HG02759 (cell line): ENCODE results near the gene NCOR2.
A peak's percentile ranks its signal among the peaks of the same experiment; 100 is the strongest.

Source experiments
- ATAC-seq: cut with Tn5 transposase; IDR thresholded peaks from one replicate; pipeline ENCODE4 v1.9.1; 2021; ENCODE audit warnings: mild to moderate bottlenecking, moderate library complexity; ENCODE audit not compliant: unreplicated experiment

Gene NCOR2

DNA sequence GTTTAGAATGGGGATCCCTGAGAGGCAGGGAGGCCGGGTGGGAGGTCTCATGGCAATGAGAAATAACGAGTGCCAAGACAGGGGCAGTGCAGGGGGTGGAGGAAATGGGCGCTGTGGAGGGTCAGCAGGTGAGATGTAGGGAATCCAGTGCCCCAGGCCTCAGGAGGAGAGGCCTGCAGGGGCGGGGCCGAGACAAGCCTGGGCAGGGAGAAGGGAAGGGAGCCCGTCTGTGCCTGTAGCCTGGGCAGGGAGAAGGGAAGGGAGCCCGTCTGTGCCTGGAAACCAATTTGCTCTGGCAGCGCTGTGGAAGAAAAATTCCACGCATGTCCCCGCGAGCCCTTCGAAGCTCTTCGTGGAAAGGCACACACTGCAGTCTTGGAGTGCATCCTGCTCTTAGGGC lies 10.6 kb upstream of the NCOR2 start:
- no peak for ATAC-seq

DNA sequence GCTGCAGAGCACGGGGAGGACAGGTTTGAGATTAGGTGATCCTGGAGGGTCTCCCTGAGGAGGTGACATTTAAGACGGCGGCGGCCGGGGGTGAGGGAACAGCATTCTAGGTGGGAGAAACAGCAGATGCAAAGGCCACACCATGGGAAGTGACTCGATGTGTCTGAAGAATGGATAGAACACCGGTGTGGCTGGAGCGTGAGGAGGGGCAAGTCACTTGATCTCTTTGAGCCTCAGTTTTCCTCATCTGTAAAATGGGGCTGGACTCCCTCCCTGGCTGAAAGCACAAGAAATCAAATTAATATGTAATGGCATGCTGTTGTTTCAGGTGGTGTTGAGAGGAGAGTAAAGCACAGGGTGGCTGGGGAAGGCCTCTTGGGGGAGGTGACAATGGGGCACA lies 10.0 kb upstream of the NCOR2 start:
- no peak for ATAC-seq

DNA sequence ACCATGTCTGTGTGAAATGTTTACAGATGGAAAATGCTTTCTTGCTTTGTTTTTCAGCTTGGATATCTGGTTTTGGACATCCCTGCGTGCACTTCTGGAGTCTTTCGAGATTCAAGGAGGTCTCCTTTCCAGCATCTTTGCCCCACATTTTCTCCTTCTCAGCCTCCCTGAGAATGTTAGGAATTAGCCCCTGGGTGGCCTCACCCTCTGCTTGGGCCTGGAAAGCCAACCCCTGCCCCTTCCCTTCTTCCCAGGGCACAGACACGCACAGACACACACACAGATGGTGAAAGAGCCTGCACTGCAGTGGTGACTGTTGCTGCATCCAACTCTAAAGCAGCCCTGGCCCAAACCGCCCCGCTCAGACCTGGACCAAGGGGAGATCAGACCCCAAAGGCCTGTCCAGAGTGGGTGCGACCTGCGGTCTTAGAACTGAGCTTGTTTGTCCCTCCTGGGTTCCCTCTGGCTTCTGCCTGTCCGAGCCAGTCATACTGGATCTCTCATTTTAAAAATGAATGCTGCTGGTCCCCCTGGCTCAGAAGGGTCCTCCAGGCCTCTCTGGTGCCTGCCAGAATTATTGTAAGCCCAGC lies 8.7 kb upstream of the NCOR2 start:
- no peak for ATAC-seq

DNA sequence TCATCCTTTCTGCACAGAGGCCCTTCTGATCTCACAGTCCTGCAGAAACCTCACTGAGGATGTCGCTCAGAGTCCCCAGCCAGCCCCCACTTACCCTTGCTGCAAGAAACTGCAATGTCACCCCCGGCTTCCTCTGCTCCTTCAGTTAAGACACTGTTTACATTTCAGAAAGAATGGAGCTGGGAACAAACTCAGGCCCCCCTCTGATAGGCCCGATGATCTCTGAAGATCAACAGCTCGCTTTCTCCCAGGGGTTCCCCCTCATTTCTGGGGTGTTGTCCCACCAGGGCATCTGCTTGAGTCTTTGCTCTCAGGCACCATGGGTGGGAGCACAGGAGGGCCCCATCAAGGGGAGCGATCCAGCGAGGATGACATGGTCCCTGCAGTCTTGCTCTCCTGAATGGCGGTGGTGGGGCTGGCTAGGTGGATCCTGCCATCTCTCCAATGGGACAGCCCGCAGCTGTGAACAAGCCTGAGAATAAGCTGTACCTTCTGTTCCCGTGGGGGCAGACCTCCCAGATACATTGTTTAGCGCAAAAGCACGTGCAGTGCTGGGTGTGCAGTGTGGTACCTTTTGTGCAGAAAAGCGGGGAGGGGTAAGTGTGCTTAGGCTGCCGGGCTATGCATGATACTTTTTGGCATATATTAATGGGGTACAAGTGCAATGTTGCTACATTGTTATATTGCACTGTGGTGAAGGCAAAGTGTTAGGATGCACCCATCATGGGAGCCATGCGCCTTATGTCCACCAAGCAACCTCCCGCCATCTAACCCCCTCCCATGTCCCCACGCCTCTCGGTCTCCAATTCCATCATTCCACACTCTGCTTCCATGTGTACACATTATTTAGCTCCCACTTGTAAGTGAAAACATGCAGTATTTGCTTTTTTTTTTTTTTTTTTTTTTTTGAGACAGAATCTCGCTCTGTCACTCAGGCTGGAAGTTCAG lies 6.7 kb upstream of the NCOR2 start:
- ATAC-seq: no peak

DNA sequence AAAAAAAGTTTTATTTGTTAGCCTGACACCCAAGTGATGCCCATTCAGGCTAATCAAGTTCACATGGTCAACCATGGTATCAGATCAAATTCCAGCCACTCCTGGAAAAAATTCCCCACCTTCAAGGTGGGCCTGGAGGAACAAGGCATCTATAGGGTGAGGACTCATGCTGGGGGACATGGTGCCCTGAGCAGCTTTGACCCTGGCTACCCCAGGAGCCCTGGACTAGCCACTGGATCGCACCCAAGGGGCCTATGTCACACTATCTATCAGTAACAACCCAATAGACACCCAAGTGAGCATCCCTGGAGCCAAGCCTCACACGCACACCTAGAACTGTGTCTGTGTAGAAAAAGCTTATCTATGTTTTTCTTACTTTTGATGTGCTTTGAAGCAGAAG lies 4.1 kb upstream of the NCOR2 start:
- no peak for ATAC-seq

DNA sequence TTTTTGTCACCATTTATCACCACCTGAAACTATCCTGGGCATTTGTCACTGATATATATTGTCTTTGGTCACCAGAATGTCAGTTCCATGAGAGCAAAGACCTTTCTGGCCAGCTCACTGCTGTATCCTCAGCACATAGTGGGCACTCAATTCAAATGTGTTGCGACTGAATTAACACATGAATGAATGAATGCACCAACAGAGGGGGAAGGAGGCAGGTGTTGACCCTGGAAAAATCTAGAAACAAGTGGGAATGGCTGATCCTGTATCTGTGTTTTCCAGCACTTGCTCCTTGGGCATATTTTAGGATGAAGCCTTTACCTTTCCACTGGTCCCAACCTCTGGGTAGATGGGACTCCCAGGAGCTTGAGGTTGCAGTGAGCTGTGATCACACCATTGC lies 3.4 kb upstream of the NCOR2 start:
- ATAC-seq: no peak

DNA sequence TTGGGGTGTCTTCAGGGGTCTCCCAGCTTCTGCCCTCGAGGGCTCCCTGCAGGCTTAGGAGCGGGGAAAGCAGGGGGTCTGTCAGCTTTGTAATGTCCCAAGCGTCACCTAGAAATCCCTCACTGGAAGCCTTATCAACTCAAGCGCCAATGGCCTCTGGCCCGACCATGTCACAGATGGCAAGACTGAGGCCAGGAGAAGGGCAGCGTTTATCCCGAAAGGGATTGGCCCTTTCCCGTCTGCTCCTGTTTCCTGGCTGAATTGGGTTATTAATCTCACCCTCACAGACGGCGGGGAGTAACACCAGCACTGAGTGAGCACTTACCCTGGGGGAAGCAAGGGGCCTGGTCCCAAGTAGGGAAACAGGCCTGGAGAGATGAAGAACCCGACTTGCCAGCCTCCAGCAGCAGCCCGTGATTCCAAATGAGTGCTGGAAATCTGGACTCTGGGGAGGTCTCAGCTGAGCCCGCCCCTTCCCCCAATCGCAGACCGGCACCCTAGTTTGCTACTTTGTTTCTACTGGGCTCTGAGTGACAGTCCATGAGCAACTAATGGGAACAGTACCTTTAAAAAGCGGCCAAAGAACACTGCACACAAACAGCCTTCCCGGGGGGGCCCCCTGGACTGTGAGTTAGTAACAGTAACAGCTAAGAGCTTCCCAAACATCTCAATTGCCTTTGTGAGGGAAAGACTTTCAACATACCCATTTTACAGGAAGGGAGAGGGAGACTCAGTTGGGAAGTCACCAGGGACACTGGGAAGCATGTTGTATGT lies 2.1 kb upstream of the NCOR2 start:
- no peak for ATAC-seq

DNA sequence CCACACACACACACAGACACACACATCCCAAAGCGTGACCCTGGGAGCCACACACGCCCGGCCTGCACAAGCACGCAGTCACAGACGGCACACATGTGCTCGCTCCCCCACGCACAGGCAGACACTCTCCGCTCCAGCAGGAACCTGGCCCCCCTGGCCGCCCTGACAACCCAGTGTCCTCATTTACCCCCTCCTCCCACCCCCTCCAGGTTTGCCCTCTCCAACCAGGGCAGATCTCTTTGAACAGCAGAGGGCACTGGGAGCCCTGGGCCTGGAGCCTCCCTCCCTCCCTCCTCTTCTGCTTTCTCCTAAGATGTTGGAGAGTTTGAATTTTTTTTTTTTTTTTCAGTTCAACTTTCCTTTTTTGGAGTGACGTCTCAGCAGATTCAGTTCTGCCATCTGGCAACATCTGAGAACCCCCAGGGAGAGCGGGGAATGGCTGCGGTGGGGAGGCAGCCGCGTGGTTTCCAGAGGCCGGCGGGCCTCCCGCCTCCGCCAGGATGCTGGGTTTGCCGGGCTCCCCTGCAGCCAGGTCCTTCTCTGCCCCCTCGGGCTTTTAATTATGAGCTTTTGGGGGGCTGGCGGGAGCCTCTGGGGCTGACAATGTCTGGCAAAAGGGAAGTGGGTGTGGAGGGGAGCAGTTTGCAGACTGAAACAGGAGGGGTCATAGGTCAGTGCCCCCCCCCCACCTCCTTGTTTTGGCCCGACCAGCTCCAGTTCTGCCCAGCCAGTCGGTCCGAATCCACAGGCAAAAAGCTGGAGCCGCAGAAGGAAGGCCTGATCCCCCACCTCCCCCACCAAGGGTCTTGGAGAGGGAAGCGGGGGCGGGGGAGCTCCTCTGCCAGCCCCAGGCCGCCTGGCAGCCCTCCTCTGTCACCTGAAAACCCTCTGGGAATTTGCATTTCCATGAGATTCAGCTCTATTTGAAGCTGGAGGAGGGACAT lies 1.3 kb upstream of the NCOR2 start:
- no peak for ATAC-seq

DNA sequence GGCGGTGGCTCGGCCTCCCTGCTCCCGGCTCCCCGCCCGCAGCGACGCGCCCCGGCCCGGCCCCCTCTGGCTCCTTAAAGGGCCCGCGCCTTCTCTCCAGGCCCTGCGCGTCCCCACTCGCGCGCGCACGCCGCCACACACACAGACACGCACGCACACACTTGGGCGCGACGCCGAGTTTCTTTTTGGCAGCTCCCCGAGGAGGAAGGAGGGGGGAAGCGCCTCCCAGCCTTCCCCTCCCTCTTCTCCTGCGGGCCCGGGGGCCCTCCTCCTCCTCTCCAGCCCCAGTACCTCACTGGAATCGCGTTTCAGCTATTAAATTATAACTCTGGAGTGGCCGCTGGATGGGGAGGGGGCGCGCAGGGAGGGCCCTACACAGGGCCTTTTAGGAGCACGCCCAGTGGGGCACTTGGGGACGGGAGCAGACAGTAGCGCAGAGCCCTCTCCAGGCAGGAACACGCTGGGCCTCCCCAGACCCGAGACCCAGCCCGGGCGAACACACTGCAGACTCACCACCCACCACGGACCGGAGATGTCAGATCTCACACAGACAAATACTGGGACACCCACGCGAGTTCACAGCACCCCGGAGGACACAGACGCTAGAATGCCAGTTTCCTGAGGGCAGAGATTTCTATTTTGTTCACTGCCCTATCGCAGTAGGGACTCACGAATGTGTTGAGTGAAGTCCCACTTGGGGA lies 411 bp upstream of the NCOR2 start:
- ATAC-seq: peak; percentile 60

DNA sequence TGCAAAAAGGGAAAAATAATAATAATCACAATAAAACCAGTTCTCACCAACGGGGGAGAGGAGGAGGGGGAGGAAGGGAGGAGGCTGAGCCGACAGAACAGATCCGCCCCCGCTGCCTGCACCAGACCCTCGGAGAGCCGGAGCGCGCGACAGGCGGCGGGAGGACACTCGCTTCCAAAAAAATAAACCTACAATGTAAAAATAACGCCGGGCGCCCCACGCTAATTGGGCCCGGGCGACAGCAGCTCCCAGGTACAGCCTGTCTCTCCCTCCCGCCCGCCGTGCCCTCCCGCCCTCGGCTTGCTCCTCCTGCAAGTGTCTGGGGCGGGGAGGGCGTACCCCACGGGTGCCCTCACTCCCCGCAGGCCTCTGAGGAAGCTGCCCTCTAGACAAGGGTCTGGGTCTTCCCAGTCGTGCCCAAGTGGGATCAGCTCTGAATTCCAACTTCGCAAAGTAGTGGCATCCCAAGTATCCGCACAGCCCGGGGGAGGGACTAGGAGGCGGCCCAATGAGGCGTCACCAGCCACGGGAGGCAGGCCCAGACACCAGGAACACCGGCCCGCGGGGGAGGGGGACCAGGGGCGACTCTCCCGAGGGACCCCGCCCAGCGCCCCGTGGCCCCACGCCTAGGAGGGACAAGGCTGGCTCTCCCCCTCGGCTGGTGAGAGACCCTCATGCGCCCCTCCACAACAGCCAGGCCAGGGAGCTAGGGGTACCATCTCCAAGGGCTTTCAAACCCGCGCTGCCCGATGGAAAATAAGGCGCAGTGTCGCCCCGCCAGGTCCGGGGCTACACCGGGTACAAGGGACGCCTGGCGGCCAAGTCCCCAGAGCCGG lies 1.0 kb downstream of the NCOR2 start:
- ATAC-seq: peak; percentile 40

DNA sequence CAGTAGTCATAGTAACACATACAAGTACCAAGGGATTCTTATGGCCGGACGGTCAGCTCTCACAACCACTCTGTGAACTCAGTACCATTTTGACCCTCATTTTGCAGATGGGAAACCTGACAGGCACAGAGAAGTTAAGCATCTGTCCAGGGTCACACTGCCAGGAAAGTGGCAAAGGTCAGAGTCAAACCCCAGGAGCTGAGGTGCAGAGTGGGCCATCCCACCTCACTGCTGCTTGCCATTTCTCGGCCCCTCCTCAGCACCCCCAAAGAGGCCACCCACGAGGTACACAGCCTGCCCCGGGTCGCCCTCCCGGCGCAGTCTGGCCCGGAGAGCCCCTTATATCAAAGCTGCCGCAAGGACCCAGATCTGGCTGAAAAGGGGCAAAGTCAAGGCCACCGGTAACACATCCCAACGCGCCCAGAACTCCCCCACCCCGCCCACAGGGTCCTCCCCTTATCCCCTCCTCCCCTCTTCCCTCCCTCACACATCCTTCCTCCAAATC lies 1.7 kb downstream of the NCOR2 start:
- ATAC-seq: no peak

DNA sequence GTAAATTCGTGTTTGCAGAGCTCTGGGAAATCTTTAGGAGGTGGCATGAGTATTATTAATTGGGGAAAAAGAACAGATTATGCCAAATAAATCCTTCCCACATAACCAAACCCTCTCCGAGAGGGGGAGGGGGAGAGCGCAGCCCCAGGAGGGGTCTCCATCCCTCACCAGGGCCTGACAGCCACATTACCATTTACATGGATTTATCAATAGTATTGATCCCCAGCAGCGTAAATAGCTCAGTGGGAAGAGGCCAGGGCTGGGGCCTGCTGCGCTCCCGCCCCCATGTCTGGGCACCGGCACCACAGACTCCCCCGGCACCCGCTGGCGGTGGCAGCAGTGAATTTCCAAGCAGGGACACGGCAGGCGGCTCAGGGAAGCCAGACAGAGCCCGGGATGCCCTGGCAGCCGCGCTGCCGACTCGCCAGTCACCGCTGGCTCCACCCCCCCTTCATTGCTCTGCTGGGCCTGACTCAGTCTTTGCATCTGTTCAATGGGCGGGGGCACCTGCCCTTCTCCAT lies 2.4 kb downstream of the NCOR2 start:
- no peak for ATAC-seq

DNA sequence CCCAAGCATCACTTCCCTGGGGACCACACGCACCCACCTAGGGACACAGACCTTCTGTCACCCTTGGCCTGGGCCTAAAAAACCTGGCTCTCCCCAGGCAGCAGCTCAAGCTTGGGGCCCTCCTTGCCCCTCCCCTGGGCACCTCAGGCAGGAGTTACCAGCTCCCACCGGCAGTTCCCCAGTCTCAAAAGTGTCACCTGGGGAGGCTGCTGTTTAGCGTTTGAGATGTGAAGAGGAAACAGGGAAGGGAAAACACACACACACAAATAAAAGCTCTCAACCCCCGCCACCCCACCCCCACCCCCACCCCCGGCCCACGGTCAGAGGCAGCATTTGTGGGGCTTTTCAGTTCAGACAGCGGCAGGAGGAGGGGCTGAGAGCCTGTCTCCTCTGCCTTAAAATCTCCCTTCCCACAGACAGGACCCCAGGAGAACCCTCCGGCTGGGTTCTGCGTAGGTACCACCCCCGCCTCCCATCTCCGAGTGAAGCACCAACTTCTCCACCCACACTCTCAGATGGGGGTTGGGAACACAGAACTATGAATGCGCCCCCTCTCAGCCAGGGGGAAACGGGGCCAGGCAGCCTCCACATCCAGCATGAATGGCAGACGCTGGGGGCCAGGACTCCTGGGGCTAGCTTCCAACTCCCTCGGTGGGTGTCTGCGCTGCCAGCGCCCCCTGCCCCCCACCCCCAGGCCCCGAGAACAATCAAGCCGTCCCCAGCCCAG lies 3.0 kb downstream of the NCOR2 start:
- ATAC-seq: no peak

DNA sequence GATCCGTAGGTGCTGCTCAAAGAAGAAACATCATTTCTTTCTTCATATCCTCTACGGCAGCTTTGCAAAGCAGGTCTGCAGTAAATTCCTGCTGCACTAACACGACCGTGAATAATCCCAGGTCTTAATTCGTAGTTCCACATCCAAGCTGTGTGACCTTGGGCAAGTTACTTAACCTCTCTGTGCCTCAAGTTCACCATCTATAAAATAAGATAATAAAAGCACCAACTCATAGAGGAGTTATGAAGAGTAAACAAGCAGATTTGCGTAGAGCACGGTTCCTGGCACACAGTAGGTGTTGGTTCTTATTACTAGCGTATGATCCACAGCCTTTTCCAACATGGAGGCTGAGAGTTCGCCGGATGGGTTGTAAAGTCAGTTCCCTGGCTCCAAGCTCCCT lies 3.6 kb downstream of the NCOR2 start:
- ATAC-seq: no peak

DNA sequence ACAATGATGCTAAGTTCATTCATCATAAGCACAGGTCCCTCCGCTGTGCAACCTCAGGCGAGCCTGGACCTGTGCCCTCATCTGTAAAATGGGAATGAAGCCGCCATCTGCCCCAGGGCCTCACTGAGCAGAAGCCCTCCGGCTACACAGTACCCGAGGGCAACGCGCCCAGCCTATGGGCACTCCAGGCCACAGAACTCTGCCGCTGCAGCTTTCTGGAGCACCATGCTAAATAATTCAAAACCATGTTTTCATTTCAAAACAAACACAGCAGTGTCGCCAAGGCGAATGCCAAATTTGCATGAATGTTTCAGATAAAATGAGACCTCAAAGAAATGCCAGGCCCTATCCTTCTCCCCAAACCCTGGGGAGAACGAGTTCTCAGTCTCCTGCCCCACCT lies 4.0 kb downstream of the NCOR2 start:
- no peak for ATAC-seq

DNA sequence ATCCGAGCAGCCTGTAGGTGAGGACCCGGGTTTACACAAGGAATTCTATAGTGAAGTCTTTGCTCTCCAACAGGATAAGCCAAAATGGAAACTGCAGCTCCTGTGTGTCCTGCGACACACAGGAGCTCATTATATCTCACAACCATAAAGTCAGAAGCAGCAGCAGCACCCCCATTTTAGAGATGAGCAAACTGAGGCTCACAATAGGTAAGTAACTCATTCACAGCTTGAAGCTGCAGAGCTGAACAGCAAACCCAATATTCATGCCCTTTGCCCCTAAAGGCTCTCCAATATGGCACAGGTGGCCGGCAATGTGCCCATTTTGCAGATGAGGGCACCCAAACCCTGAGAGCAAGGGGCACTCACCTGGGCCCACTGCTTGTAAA lies 4.6 kb downstream of the NCOR2 start:
- no peak for ATAC-seq

DNA sequence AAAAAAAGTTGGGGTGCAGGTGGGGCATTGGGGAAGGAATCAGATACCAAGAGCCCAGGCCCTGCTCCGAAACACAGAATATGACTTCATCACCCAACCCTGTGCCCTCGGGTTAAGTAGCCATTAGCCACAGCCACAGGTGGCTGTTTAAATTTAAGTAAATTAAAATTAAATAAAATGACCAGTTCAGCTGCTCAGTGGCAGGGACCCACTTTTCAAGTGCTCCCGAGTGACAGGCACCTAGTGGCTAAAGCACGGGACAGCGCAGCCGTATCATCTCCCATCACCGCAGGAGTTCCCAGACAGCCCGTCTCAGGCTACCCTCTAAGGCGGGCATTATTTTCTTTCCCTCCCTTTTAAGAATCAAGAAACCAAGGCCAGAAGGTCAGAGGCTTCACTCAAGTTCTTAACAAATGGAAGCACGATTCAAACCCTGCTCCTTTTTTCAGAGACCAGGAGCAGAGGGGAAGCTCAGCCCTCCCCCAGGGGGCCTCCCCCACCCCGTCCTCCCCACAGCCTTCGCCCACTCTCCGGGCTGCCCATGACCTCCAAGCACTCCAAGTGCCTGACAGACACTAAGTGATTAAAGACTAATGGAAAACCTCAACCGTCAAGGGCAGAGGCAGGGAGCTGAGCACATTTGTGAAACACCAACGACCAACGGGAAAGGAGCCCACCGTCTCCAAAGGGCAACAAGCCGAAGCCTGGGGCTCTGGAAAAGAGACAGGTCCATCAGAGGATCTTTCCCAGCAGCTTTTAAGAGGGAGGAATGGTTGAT lies 5.2 kb downstream of the NCOR2 start:
- ATAC-seq: no peak
